Psoas muscle (tissue), 8 donors: ENCODE results near the gene RFC2. TPM values are rescaled to one million over a fixed set of nuclear protein-coding genes. Genes with fewer than 3 reads are reported as not detected.

Source experiments
- ATAC-seq, 4 donors: fragments of 200-7000 bp; cut with Tn5 transposase; one replicate each; pipeline ENCODE4 v1.9.1; 2020; ENCODE audit warnings: moderate library complexity in 3 of 4, mild to moderate bottlenecking in 2 of 4
- DNase-seq, 2 donors: peaks; one replicate each; pipeline ENCODE4 v3.0.0-alpha.2; 2020
- H3K27ac ChIP-seq: fragments of 200-600 bp; one replicate; pipeline ENCODE4 v1.8.0; 2022
- H3K27me3 ChIP-seq, 3 donors: fragments of 200-600 bp in 1 of 3; one replicate each; pipeline versions ENCODE4 v1.6.1 to v1.8.0; 2013 to 2022; ENCODE audit warnings: low read length in 2 of 3, mild to moderate bottlenecking in 2 of 3, moderate library complexity in 1 of 3; ENCODE audit not compliant: insufficient read depth in 3 of 3
- H3K36me3 ChIP-seq, 2 donors: fragments of 200-600 bp in 1 of 2; one replicate each; pipeline versions ENCODE4 v1.6.1 to v1.8.0; 2013 to 2022; ENCODE audit warnings: low read depth in 1 of 2, mild to moderate bottlenecking in 1 of 2, moderate library complexity in 1 of 2; ENCODE audit not compliant: insufficient read depth in 1 of 2
- H3K4me1 ChIP-seq: fragments of 200-600 bp; one replicate; pipeline ENCODE4 v1.8.0; 2022
- H3K4me3 ChIP-seq: fragments of 200-600 bp; one replicate; pipeline ENCODE4 v1.8.0; 2022; ENCODE audit warnings: mild to moderate bottlenecking
- H3K9me3 ChIP-seq: fragments of 200-600 bp; one replicate; pipeline ENCODE4 v1.8.0; 2022
- WGBS, 3 donors: extraction: QIAGEN DNeasy Blood & Tissue Kit; methylation state at CpG; one replicate each; pipeline versions ENCODE4 v1.1.6 to v1.1.7; 2013; 5-methylcytosine and 5-hydroxymethylcytosine counted together
- intact Hi-C, 2 donors: fragments of 100-400 bp; cut with DNase I; formaldehyde crosslinking; loops; one replicate each; pipeline versions ENCODE4 v1.11.0 to v1.14.2; 2022
- polyA plus RNA-seq, 3 donors: library from polyadenylated mRNA; stranded (reverse); fragments of 200-250 nt; gene quantifications; one replicate each; pipeline ENCODE4 v1.2.3, GENCODE V29; 2013
- total RNA-seq, 4 donors: library from RNA; stranded (reverse); fragmentation: NEBNext Ultra II Directional in 2 of 4; extraction: Animal tissue kit (Norgen Biotek cat#: 25700) in 2 of 4; gene quantifications; one replicate each; pipeline versions ENCODE4 v1.2.1 to v1.2.4, GENCODE V29; 2021 to 2023
- TF ChIP-seq, protein P1 (sequence below): fragments of 200-600 bp; IDR thresholded peaks from one replicate; pipeline ENCODE4 v1.8.0; 2022; ENCODE audit warnings: antibody characterized with exemption
- donor health status: healthy with polysubstance abuse.
- donor health status: DM: no; HTN: no; CAD: no; lungs with moderate emphysema.
- donor health status: Bipolar disorder and iron deficiency.
- donor health status: healthy.
- donor health status: DM: yes; HTN: yes; CAD: no.
- donor health status: DM: no; HTN: no; CAD: no.
- donor health status: DM: no; HTN: no; CAD: no.
- donor health status: DM: yes; HTN: yes; CAD: no.

Gene RFC2
- total and polyA plus RNA-seq, 7 donors: 13.7 to 25.8 (median 19.8) TPM

DNA sequence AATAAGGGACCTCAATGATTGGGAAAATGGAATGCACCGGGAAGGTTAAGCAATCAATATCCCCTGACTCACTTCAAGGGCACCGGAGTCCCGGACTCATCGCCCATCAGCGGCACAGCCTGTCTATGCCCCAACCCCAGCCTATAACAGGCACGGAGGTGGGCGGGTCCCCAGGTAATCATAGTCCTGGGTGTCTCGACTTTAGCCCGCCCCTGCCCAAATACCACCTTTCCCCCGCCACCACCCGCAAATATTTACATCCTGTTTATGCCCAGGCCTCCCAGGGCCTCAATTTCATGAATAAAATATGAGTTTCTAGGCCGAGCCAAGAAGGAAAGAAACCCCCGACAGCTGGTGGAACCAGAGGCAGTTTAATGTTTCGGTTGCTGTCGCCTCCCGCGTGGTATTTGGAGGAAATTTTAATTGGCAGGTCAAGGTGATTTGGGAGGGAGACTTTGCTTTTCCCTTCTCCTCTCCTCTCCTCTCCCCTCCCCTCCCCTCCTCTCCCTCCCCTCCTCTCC is 15.6 kb upstream of the RFC2 start:
- no peaks in the 10 kb centered on the region for H3K27me3 ChIP-seq
- H3K36me3 ChIP-seq: no peaks in the 10 kb centered on the region
- DNase-seq (peak in 1 of 2 donors; percentile 66), ATAC-seq (peak in 3 of 4 donors; percentile 41 to 69 (median 47))
- peaks cover 3% of the 10 kb centered on the region for H3K4me1 ChIP-seq
- no peaks in the 10 kb centered on the region for H3K9me3 ChIP-seq
- WGBS, 3 donors: 0 to 1% (median 0%) methylated on average over 17 of the region's 17 CpGs
- intact Hi-C loops: loop anchor here in 1 of 2 donors (2.0 kb wide), 1 partner anchor 19 kb away; the partner anchor contains the start of gene CLIP2
- TF ChIP-seq, protein P1, sequence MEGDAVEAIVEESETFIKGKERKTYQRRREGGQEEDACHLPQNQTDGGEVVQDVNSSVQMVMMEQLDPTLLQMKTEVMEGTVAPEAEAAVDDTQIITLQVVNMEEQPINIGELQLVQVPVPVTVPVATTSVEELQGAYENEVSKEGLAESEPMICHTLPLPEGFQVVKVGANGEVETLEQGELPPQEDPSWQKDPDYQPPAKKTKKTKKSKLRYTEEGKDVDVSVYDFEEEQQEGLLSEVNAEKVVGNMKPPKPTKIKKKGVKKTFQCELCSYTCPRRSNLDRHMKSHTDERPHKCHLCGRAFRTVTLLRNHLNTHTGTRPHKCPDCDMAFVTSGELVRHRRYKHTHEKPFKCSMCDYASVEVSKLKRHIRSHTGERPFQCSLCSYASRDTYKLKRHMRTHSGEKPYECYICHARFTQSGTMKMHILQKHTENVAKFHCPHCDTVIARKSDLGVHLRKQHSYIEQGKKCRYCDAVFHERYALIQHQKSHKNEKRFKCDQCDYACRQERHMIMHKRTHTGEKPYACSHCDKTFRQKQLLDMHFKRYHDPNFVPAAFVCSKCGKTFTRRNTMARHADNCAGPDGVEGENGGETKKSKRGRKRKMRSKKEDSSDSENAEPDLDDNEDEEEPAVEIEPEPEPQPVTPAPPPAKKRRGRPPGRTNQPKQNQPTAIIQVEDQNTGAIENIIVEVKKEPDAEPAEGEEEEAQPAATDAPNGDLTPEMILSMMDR: no peak
- H3K27ac ChIP-seq: no peak overlapping the region
- peak overlapping the region; percentile 71 for H3K4me3 ChIP-seq

DNA sequence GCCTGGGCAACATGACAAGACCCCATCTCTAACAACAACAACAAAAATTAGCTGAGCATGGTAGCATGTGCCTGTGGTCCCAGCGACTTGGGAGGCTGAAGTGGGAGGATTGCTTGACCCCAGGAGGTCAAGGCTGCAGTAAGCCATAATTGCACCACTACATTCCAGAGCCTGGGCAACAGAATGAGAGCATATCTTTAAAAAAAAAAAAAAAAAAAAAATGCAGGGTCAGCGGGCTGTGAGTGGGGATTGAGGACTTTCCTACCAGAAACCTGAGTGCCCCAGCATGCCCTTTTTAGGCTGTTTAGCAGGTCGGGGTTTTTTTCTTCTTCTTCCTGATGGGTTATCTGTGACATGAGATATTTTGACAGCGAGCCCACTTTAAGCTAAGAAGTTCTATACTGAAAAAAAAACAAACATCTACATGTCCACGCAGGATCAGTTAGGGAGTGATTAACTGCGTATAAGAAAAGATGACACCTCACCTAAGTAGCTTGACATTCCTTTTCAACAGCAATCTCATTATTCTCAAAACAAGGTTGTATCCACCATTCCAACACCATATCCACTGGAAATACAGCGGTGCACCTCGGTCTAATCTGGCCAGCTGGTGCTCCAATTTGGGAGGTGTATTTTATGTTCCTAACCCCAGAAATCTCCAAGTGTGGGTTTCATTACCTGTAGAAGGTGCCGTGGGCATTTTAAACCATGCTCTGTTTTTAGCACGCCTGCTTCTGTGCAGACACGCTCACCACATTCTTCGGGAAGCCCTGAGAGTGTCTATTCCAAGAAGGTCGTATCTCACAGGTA is 13.8 kb upstream of the RFC2 start:
- peaks cover 3% of the 10 kb centered on the region for H3K4me1 ChIP-seq
- TF ChIP-seq, protein P1: no peak
- no peak overlapping the region for H3K27ac ChIP-seq
- no peak overlapping the region for H3K4me3 ChIP-seq
- ATAC-seq: no peak
- H3K27me3 ChIP-seq: no peaks in the 10 kb centered on the region
- intact Hi-C loops: no loop called here
- WGBS, 3 donors: 69 to 73% (median 71%) methylated on average over 13 of the region's 13 CpGs
- DNase-seq: no peak
- H3K36me3 ChIP-seq: no peaks in the 10 kb centered on the region
- H3K9me3 ChIP-seq: no peaks in the 10 kb centered on the region

DNA sequence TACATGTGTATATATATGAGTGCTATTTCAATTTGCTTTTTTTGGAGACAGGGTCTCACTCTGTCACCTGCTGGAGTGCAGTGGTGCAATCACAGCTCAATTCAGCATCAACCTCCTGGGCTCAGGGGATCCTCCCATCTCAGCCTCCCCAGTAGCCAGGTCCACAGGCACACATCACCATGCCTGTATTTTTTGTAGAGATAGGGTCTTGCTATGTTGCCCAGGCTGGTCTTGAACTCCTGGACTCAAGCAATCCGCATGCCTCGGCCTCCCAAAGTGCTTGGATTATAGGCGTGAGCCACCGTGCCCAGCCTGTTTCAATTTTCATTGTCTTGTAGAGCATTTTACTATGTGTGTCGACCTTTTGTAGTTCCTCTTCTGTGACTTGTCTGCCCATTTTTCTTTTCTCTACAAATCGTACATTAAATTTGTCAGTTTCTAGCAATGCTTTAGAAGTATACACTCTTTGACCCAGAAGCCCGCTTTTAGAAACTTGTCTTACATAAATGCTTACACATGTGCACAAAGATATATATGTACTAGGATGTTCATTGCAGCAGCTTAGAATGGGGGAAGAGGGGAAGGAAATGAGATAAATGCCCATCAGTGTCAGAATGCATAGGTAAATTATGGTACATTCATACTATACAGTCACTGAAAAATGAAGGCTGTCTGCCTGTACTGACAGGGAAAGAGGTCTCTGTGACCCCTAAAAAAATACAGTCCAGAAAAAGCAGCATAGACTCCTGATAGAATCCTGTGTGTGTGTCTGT is 12.2 kb upstream of the RFC2 start:
- DNase-seq (no peak), ATAC-seq (no peak)
- Histone ChIP-seq H3K36me3 (no peaks in the 10 kb centered on the region), H3K9me3 (no peaks in the 10 kb centered on the region), H3K27ac (no peak overlapping the region), H3K4me1 (peaks cover 3% of the 10 kb centered on the region), H3K4me3 (no peak overlapping the region), H3K27me3 (no peaks in the 10 kb centered on the region)
- 72 to 82% (median 72%) methylated on average over 7 of the region's 7 CpGs for WGBS, 3 donors
- TF ChIP-seq, protein P1: no peak
- intact Hi-C loops: no loop called here

DNA sequence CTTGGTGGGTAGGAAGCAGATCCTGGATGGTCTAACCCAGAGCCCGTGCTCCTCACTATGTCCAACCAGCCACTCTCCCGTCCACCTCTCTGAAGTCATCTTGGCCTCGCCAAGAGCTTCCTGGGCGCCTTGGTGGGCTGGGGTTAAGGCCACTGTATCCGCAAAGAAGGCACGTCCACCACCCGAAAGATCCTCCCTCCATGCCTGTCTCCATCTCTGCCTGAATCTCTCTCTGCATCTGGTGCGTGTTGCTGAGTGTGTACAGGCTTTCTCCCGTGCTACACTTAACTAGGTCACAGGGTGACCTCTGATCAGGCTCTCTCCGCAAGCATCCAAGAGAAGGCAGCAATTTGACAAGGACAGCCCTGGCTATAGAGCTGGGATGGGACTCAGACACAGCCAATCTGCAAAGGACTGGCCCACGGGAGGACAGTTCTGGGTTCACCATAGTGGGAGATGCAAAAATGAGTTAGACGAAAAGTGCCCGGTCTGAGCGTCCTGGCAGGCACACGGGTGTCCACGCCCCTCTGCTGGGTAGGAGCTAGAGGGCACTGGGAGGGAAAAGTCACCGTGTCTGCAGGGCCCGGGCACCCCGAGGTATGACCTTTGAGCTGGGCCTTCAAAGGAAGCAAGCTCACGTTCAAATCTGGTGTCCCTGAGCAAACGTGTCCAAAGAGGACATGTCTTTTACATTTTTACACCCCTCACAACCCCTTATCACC is 9.4 kb upstream of the RFC2 start:
- no peaks in the 10 kb centered on the region for H3K36me3 ChIP-seq
- H3K4me1 ChIP-seq: no peaks in the 10 kb centered on the region
- intact Hi-C loops: no loop called here
- TF ChIP-seq, protein P1: no peak
- ATAC-seq: no peak
- no peaks in the 10 kb centered on the region for H3K27me3 ChIP-seq
- 56 to 69% (median 60%) methylated on average over 21 of the region's 21 CpGs for WGBS, 3 donors
- no peak for DNase-seq
- no peak overlapping the region for H3K27ac ChIP-seq
- no peaks in the 10 kb centered on the region for H3K9me3 ChIP-seq
- no peak overlapping the region for H3K4me3 ChIP-seq
